Esophagus squamous epithelium (tissue), 4 donors: ENCODE results near the gene ZNF283.

Experiments
- POLR2A ChIP-seq, 4 donors: fragments of 450-650 bp; IDR thresholded peaks; one replicate each; pipeline ENCODE4 v1.6.1; 2017; ENCODE audit warnings: antibody characterized with exemption in 4 of 4, mild to moderate bottlenecking in 4 of 4, moderate library complexity in 3 of 4
- TF ChIP-seq, protein P1 (sequence below), 6 experiments: fragments of 450-650 bp in 4 of 6; fragments of 200-600 bp in 2 of 6; sonication (generic) in 2 of 6; IDR thresholded peaks; one replicate each; pipeline ENCODE4 v1.5.1; 2016 to 2019; ENCODE audit warnings: antibody characterized with exemption in 6 of 6, mild to moderate bottlenecking in 4 of 6, moderate library complexity in 4 of 6

DNA sequence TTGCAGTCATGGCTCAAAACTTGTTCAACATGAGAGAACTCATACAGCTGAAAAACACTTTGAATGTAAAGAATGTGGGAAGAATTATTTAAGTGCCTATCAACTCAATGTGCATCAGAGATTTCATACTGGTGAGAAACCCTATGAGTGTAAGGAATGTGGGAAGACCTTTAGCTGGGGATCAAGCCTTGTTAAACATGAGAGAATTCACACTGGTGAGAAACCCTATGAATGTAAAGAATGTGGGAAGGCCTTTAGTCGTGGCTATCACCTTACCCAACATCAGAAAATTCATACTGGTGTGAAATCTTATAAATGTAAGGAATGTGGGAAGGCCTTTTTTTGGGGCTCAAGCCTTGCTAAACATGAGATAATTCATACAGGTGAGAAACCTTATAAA lies 20.1 kb downstream of the ZNF283 start:
- no peak for TF ChIP-seq POLR2A (IDR thresholded peaks at IDR 0.05)
- TF ChIP-seq, protein P1, sequence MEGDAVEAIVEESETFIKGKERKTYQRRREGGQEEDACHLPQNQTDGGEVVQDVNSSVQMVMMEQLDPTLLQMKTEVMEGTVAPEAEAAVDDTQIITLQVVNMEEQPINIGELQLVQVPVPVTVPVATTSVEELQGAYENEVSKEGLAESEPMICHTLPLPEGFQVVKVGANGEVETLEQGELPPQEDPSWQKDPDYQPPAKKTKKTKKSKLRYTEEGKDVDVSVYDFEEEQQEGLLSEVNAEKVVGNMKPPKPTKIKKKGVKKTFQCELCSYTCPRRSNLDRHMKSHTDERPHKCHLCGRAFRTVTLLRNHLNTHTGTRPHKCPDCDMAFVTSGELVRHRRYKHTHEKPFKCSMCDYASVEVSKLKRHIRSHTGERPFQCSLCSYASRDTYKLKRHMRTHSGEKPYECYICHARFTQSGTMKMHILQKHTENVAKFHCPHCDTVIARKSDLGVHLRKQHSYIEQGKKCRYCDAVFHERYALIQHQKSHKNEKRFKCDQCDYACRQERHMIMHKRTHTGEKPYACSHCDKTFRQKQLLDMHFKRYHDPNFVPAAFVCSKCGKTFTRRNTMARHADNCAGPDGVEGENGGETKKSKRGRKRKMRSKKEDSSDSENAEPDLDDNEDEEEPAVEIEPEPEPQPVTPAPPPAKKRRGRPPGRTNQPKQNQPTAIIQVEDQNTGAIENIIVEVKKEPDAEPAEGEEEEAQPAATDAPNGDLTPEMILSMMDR (IDR thresholded peaks at IDR 0.05): no peak
